Endothelial cell of umbilical vein (primary cell): Measurements from ENCODE around the gene ATG14. TPM values are rescaled to one million over a fixed set of nuclear protein-coding genes. Genes with fewer than 3 reads are reported as not detected.

ENCODE experiments used
- BruUV-seq: library from RNA; stranded (reverse); fragments of 400-500 nt; replicated peaks from 2 replicates; lab custom pipeline; 2021; lab: Mats Ljungman, UMichigan
- CTCF ChIA-PET: fragments of 300-600, 350-600 bp; sonication (Branson Sonifier 250); formaldehyde crosslinking; loops from one replicate; lab custom pipeline; 2021; ENCODE audit warnings: antibody characterized with exemption, inconsistent platforms; lab: Charles Lee
- POLR2A ChIA-PET: fragments of 300-600, 350-600 bp; sonication (Branson Sonifier 250); formaldehyde crosslinking; loops from one replicate; lab custom pipeline; 2021; ENCODE audit warnings: antibody characterized with exemption, inconsistent platforms; lab: Charles Lee
- DNase-seq: peaks from one replicate; pipeline ENCODE4 v3.0.0-alpha.2; 2011; ENCODE audit warnings: low read depth, low spot score
- FAIRE-seq: peaks from 2 replicates; lab custom pipeline; 2011; peaks lifted over from hg19 to GRCh38; lab: Jason Lieb, UNC
- H2AFZ ChIP-seq: 2 replicates; pipeline ENCODE4 v1.6.0; 2012; ENCODE audit warnings: low read depth, low read length, control low read depth, inconsistent platforms
- H3K27ac ChIP-seq: 2 replicates; pipeline ENCODE4 v1.5.1; 2011; ENCODE audit warnings: low read depth, mild to moderate bottlenecking, control low read depth, low read length, moderate library complexity; ENCODE audit not compliant: insufficient read depth
- H3K27me3 ChIP-seq, 2 experiments: 2 replicates each; pipeline versions ENCODE4 v1.6.0 to v1.6.1; 2011; ENCODE audit warnings: low read length in 2 of 2, mixed read lengths in 1 of 2; ENCODE audit not compliant: control insufficient read depth in 2 of 2, insufficient read depth in 2 of 2
- H3K36me3 ChIP-seq, 2 experiments: 2 replicates in 1 of 2; 3 replicates in 1 of 2; pipeline ENCODE4 v1.5.1; 2011; ENCODE audit warnings: low read length in 2 of 2, mild to moderate bottlenecking in 1 of 2, moderate library complexity in 1 of 2; ENCODE audit not compliant: control insufficient read depth in 2 of 2, insufficient read depth in 2 of 2; ENCODE audit errors: extremely low read depth in 1 of 2
- H3K4me1 ChIP-seq: 3 replicates; pipeline ENCODE4 v1.5.1; 2011; ENCODE audit warnings: mild to moderate bottlenecking, low read length; ENCODE audit not compliant: control insufficient read depth, insufficient read depth; ENCODE audit errors: extremely low read depth
- H3K4me2 ChIP-seq: 2 replicates; pipeline ENCODE4 v1.6.1; 2011; ENCODE audit warnings: low read length, control low read depth, mixed read lengths; ENCODE audit not compliant: insufficient read depth
- H3K4me3 ChIP-seq, 3 experiments: fragments of 200-600 bp in 1 of 3; sonication (generic), shearing (Covaris generic) in 1 of 3; replicated peaks in 1 of 3; 2 replicates each; pipeline ENCODE4 v1.5.1; 2011 to 2016; ENCODE audit warnings: control low read depth in 3 of 3, low read length in 3 of 3, mild to moderate bottlenecking in 2 of 3, inconsistent platforms in 1 of 3, low read depth in 1 of 3, moderate library complexity in 1 of 3; ENCODE audit not compliant: insufficient read depth in 1 of 3
- H3K79me2 ChIP-seq: 2 replicates; pipeline ENCODE4 v1.6.0; 2012; ENCODE audit warnings: low read length, inconsistent platforms; ENCODE audit not compliant: control insufficient read depth, insufficient read depth
- H3K9ac ChIP-seq: replicated peaks from 2 replicates; pipeline ENCODE3; 2011; ENCODE audit warnings: low read length, control low read depth; ENCODE audit not compliant: insufficient read depth; ENCODE audit errors: extremely low read depth
- H3K9me1 ChIP-seq: replicated peaks from 3 replicates; pipeline ENCODE4 v1.6.0; 2011; ENCODE audit warnings: mild to moderate bottlenecking, low read length; ENCODE audit not compliant: control insufficient read depth, insufficient read depth; ENCODE audit errors: extremely low read depth
- H3K9me3 ChIP-seq: replicated peaks from 2 replicates; pipeline ENCODE4 v1.5.1; 2012; ENCODE audit warnings: low read length, inconsistent platforms; ENCODE audit not compliant: control insufficient read depth, insufficient read depth
- H4K20me1 ChIP-seq: replicated peaks from 2 replicates; pipeline ENCODE3; 2011; ENCODE audit warnings: mild to moderate bottlenecking, low read length; ENCODE audit not compliant: control insufficient read depth, insufficient read depth; ENCODE audit errors: extremely low read depth
- FOS ChIP-seq: IDR thresholded peaks from 2 replicates; pipeline ENCODE4 v1.6.1; 2011; ENCODE audit warnings: mild to moderate bottlenecking, low read length, moderate library complexity, borderline replicate concordance; ENCODE audit not compliant: insufficient read depth
- GATA2 ChIP-seq: IDR thresholded peaks from 2 replicates; pipeline ENCODE4 v1.7.0; 2011; ENCODE audit warnings: low read depth, mild to moderate bottlenecking, moderate library complexity, mixed read lengths, low read length; ENCODE audit not compliant: insufficient read length, insufficient read depth
- JUN ChIP-seq: IDR thresholded peaks from 2 replicates; pipeline ENCODE4 v1.6.1; 2011; ENCODE audit warnings: borderline replicate concordance, low read depth; ENCODE audit not compliant: insufficient read length, insufficient read depth
- MYC ChIP-seq: IDR thresholded peaks from one replicate; pipeline ENCODE4 v1.6.1; 2011; ENCODE audit warnings: mild to moderate bottlenecking, low read depth, low read length
- POLR2A ChIP-seq: IDR thresholded peaks from 2 replicates; pipeline ENCODE4 v1.6.1; 2012; ENCODE audit warnings: low read depth, mild to moderate bottlenecking, control low read depth, low read length
- POLR2AphosphoS5 ChIP-seq: IDR thresholded peaks from 2 replicates; pipeline ENCODE4 v1.6.1; 2012; ENCODE audit warnings: low read depth, mild to moderate bottlenecking, control low read depth, low read length, moderate library complexity; ENCODE audit not compliant: insufficient read depth
- dilution Hi-C: fragments of 300-500 bp; cut with MboI; formaldehyde crosslinking; loops from one replicate; pipeline ENCODE4 v1.15.0; 2019; ENCODE audit warnings: low sequenced_read_pairs; ENCODE audit not compliant: extremely low pct_ligation_motif_present
- intact Hi-C: fragments of 100-400 bp; cut with micrococcal nuclease; formaldehyde crosslinking; loops from one replicate; pipeline ENCODE4 v1.10.0; 2022
- polyA plus RNA-seq, 4 experiments: library from polyadenylated mRNA; depleted of rRNA in 3 of 4; stranded (reverse) in 3 of 4; unstranded in 1 of 4; fragments of >200 nt; gene quantifications; 2 replicates each; pipeline versions ENCODE4 v1.2.1 to v1.2.3, GENCODE V29; 2011 to 2012; ENCODE audit warnings: missing spikeins in 1 of 4
- total RNA-seq: library from RNA; stranded (reverse); gene quantifications from 2 replicates; pipeline ENCODE4 v1.2.3, GENCODE V29; 2021
- TF ChIP-seq, protein P1 (sequence below), 2 donors: IDR thresholded peaks; 1 replicate in 1 of 2; 2 replicates in 1 of 2; pipeline ENCODE4 v1.5.1; 2011; ENCODE audit warnings: low read length in 2 of 2, mild to moderate bottlenecking in 2 of 2, moderate library complexity in 2 of 2, control low read depth in 1 of 2, inconsistent platforms in 1 of 2, low read depth in 1 of 2; ENCODE audit not compliant: insufficient read depth in 1 of 2; ENCODE audit errors: extremely low read depth in 1 of 2
- TF ChIP-seq, protein P2 (sequence below): IDR thresholded peaks from 2 replicates; pipeline ENCODE4 v1.6.1; 2011; ENCODE audit not compliant: insufficient read depth, insufficient read length

Gene ATG14
- total and polyA plus RNA-seq, 2 donors (not counting 3 experiments of a cell fraction or from before 2014, with no cell fraction given): 5.9 to 10.0 TPM

DNA sequence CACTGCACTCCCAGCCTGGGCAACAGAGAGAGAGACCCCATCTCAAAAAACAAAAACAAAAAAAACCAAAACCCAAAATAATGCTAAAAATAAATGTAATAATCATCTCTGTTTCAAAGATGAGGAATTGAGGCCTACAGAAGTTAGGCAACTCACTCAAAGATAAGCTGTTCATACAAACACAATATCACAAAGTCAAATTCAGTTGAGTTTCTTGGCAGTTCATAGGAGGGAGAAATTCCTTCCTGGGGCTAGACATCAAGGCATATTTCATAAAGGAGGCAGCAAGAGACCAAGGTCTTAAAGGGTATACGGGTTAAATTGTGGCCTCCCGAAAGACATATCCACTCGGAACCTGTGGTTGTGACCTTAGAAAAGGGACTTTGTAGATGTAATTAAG, 37.5 kb upstream of the ATG14 start:
- no peak overlapping the region for H3K4me3 ChIP-seq
- no peaks in the 10 kb centered on the region for H3K27me3 ChIP-seq
- no peak for TF ChIP-seq MYC
- no peak for TF ChIP-seq POLR2AphosphoS5
- TF ChIP-seq, protein P1, sequence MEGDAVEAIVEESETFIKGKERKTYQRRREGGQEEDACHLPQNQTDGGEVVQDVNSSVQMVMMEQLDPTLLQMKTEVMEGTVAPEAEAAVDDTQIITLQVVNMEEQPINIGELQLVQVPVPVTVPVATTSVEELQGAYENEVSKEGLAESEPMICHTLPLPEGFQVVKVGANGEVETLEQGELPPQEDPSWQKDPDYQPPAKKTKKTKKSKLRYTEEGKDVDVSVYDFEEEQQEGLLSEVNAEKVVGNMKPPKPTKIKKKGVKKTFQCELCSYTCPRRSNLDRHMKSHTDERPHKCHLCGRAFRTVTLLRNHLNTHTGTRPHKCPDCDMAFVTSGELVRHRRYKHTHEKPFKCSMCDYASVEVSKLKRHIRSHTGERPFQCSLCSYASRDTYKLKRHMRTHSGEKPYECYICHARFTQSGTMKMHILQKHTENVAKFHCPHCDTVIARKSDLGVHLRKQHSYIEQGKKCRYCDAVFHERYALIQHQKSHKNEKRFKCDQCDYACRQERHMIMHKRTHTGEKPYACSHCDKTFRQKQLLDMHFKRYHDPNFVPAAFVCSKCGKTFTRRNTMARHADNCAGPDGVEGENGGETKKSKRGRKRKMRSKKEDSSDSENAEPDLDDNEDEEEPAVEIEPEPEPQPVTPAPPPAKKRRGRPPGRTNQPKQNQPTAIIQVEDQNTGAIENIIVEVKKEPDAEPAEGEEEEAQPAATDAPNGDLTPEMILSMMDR (IDR thresholded peaks at IDR 0.05; ENCODE audit: extremely low read depth in 1 of 2, insufficient read depth in 1 of 2, low read depth in 1 of 2, low read length in 2 of 2): no peak
- TF ChIP-seq JUN: no peak
- no peak for TF ChIP-seq FOS
- TF ChIP-seq, protein P2, sequence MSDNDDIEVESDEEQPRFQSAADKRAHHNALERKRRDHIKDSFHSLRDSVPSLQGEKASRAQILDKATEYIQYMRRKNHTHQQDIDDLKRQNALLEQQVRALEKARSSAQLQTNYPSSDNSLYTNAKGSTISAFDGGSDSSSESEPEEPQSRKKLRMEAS: no peak
- TF ChIP-seq POLR2A: no peak
- TF ChIP-seq GATA2: no peak
- no peaks in the 10 kb centered on the region for H3K9me3 ChIP-seq
- no peak overlapping the region for H3K27ac ChIP-seq
- dilution Hi-C loops (no loop called here), intact Hi-C loops (loop anchor here (5.0 to 10.0 kb wide), 6 partner anchors 186 to 748 kb away; no protein-coding TSS in a partner anchor)
- ChIA-PET POLR2A (no interaction called here), CTCF (interaction anchor here (1.9 kb wide), 1 partner anchor 10 kb away, joined by 7 read pairs; no protein-coding TSS in a partner anchor)
- H2AFZ ChIP-seq: no peak overlapping the region
- H4K20me1 ChIP-seq: no peaks in the 10 kb centered on the region
- peaks cover 59% of the 10 kb centered on the region for H3K4me1 ChIP-seq
- no peak overlapping the region for H3K4me2 ChIP-seq
- H3K79me2 ChIP-seq: no peaks in the 10 kb centered on the region
- H3K9me1 ChIP-seq: no peaks in the 10 kb centered on the region
- FAIRE-seq (no peak), DNase-seq (no peak)
- H3K9ac ChIP-seq: no peak overlapping the region
- BruUV-seq: no TSS peak
- no peaks in the 10 kb centered on the region for H3K36me3 ChIP-seq
